ENCODE data around the gene MRTFA.

DNA sequence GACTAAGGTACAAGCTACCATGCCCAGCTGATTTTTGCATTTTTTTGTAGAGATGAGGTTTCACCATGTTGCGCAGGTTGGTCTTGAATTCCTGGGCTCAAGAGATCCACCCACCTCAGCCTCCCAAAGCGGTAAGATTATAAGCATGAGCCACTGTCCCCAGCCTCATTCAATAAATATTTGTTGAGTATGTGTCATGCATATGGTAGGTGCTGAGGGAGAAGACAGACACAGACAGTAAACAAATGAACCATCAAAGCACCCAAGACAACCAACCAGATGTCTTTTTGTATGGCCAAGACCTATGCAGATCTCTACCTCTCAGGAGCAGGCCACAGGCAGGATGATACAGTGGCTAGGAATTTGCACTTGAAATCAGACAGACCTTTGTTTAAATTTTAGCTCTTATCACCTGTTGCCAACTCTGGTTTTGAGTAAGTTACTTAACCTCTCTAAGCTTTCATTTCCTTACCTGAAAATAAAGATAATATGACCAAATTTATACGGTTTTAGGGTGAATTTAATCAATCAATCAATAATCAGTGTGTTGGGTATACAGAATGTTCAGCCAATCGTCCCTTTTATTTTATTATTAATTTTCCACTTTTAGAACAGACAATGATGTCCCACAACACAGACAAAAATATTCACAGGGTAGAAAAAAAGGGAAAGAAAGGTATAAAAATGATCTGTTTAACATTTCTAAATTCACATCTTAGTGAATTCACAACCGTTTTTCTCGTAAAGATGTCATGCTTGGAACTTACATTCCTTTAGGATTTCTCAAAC, 137.9 kb downstream of the MRTFA start:
- TF ChIP-seq POLR2A (IDR thresholded peaks at IDR 0.05): no peak
- TF ChIP-seq, protein P1, sequence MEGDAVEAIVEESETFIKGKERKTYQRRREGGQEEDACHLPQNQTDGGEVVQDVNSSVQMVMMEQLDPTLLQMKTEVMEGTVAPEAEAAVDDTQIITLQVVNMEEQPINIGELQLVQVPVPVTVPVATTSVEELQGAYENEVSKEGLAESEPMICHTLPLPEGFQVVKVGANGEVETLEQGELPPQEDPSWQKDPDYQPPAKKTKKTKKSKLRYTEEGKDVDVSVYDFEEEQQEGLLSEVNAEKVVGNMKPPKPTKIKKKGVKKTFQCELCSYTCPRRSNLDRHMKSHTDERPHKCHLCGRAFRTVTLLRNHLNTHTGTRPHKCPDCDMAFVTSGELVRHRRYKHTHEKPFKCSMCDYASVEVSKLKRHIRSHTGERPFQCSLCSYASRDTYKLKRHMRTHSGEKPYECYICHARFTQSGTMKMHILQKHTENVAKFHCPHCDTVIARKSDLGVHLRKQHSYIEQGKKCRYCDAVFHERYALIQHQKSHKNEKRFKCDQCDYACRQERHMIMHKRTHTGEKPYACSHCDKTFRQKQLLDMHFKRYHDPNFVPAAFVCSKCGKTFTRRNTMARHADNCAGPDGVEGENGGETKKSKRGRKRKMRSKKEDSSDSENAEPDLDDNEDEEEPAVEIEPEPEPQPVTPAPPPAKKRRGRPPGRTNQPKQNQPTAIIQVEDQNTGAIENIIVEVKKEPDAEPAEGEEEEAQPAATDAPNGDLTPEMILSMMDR (IDR thresholded peaks at IDR 0.05): no peak
